ENCODE measurements around the gene PEA15.

Gene PEA15

GRCh38 chr1:160207118-160207650, 2.0 kb downstream of the PEA15 start:
- H3K4me3 ChIP-seq (ENCODE audit: low read length), result no peak overlapping the region
- no peak for DNase-seq (ENCODE audit: low read depth)
- no peak for TF ChIP-seq CTCF (conservative IDR thresholded peaks at IDR 0.05; ENCODE audit: low read depth, low read length)

GRCh38 chr1:160207771-160208556, 2.8 kb downstream of the PEA15 start:
- H3K4me3 ChIP-seq (ENCODE audit: low read length), result no peak overlapping the region
- DNase-seq (ENCODE audit: low read depth), result no peak

GRCh38 chr1:160208557-160209320, 3.6 kb downstream of the PEA15 start:
- no peak overlapping the region for H3K4me3 ChIP-seq (ENCODE audit: low read length)
- no peak for TF ChIP-seq CTCF (conservative IDR thresholded peaks at IDR 0.05; ENCODE audit: low read depth, low read length)
- no peak for DNase-seq (ENCODE audit: low read depth)

More at GRCh38 chr1:160207771-160208556, 2.8 kb downstream of the PEA15 start:
- no peak for TF ChIP-seq CTCF (conservative IDR thresholded peaks at IDR 0.05; ENCODE audit: low read depth, low read length)

- TF ChIP-seq CTCF (conservative IDR thresholded peaks at IDR 0.05; ENCODE audit: low read depth, low read length), result no peak
- H3K4me3 ChIP-seq (ENCODE audit: low read length), result no peak overlapping the region
- no peak for DNase-seq (ENCODE audit: low read depth)
Measured at GRCh38 chr1:160209321-160210046, 4.3 kb downstream of the PEA15 start.

- no peak for DNase-seq (ENCODE audit: low read depth)
- TF ChIP-seq CTCF (conservative IDR thresholded peaks at IDR 0.05; ENCODE audit: low read depth, low read length), result no peak
- no peak overlapping the region for H3K4me3 ChIP-seq (ENCODE audit: low read length)
Measured at GRCh38 chr1:160210561-160210960, 5.4 kb downstream of the PEA15 start.

GRCh38 chr1:160211046-160211790, 6.0 kb downstream of the PEA15 start:
- DNase-seq (ENCODE audit: low read depth), result no peak
- no peak overlapping the region for H3K4me3 ChIP-seq (ENCODE audit: low read length)
- TF ChIP-seq CTCF (conservative IDR thresholded peaks at IDR 0.05; ENCODE audit: low read depth, low read length), result no peak

All from retinal pigment epithelial cell (primary cell).